Body of pancreas (tissue), 4 donors: Measurements from ENCODE around the gene OR8D2.

Experiments used
- CTCF ChIP-seq, 7 experiments: fragments of 450-650 bp in 4 of 7; fragments of 200-600 bp in 3 of 7; sonication (generic) in 3 of 7; IDR thresholded peaks; one replicate each; pipeline ENCODE4 v1.5.1; 2016 to 2019; ENCODE audit warnings: antibody characterized with exemption in 7 of 7
- POLR2A ChIP-seq, 3 donors: fragments of 450-650 bp; IDR thresholded peaks; one replicate each; pipeline ENCODE4 v1.6.1; 2016; ENCODE audit warnings: antibody characterized with exemption in 3 of 3, mild to moderate bottlenecking in 2 of 3

GRCh38 chr11:124313849-124314248 is 6.1 kb downstream of the OR8D2 start, which contains the start of gene OR8D1:
- TF ChIP-seq POLR2A (IDR thresholded peaks at IDR 0.05) (no peak), CTCF (IDR thresholded peaks at IDR 0.05) (no peak)
